ENCODE data around the gene SAMD11. TPM values are rescaled to one million over a fixed set of nuclear protein-coding genes. Genes with fewer than 3 reads are reported as not detected.

Gene SAMD11
- total RNA-seq, 1 donor from 2014 or later, result 0.52 TPM

Other genes with a start within 250 kb of the SAMD11 start
- gene OR4F16, start 237.3 kb upstream of the SAMD11 start, total RNA-seq, result not detected
- 68.1 TPM for gene NOC2L, start 35.3 kb downstream of the SAMD11 start, total RNA-seq
- gene KLHL17, start 36.7 kb downstream of the SAMD11 start, total RNA-seq, result 5.8 TPM
- 26.4 TPM for gene PLEKHN1, start 42.6 kb downstream of the SAMD11 start, total RNA-seq
- gene PERM1, start 58.2 kb downstream of the SAMD11 start, total RNA-seq, result not detected
- 15.7 TPM for gene HES4, start 76.2 kb downstream of the SAMD11 start, total RNA-seq
- gene ISG15, start 89.6 kb downstream of the SAMD11 start, total RNA-seq, result 12.1 TPM
- gene AGRN, start 96.2 kb downstream of the SAMD11 start, total RNA-seq, result 41.0 TPM
- 22.3 TPM for gene RNF223, start 150.4 kb downstream of the SAMD11 start, total RNA-seq
- 9.4 TPM for gene C1orf159, start 192.2 kb downstream of the SAMD11 start, total RNA-seq
- 1.0 TPM for gene TTLL10, start 250.0 kb downstream of the SAMD11 start, total RNA-seq